IMR-90 (cell line): ENCODE results near the gene LSMEM2. TPM values are rescaled to one million over a fixed set of nuclear protein-coding genes. Genes with fewer than 3 reads are reported as not detected.

ENCODE experiments used
- ATAC-seq: fragments of 200-7000 bp; cut with Tn5 transposase; 2 replicates; pipeline ENCODE4 v1.9.1; 2020; ENCODE audit warnings: low read depth, mild to moderate bottlenecking, moderate library complexity
- BruUV-seq: library from RNA; stranded (reverse); fragments of 400-500 nt; replicated peaks from 2 replicates; lab custom pipeline; 2021; lab: Mats Ljungman, UMichigan
- CTCF ChIA-PET: fragments of 300-600 bp; formaldehyde crosslinking; extraction: SDS; loops from one replicate; lab custom pipeline; 2021; ENCODE audit warnings: antibody characterized with exemption; lab: Yijun Ruan, JAX
- POLR2A ChIA-PET: fragments of 300-600 bp; sonication (Branson Sonifier 250); formaldehyde crosslinking; loops from one replicate; lab custom pipeline; 2022; ENCODE audit warnings: antibody characterized with exemption; ENCODE audit not compliant: unreplicated experiment; lab: Charles Lee
- DNase-seq: peaks from one replicate; pipeline ENCODE4 v3.0.0; 2013
- H2AFZ ChIP-seq: replicated peaks from 2 replicates; pipeline ENCODE3; 2013; ENCODE audit warnings: low read length, mild to moderate bottlenecking; ENCODE audit not compliant: poor library complexity
- H2AK5ac ChIP-seq: 2 replicates; pipeline ENCODE4 v1.6.1; 2013; ENCODE audit warnings: low read depth, low read length, inconsistent platforms
- H2AK9ac ChIP-seq: replicated peaks from 2 replicates; pipeline ENCODE3; 2013; ENCODE audit warnings: mild to moderate bottlenecking, low read depth, low read length, moderate library complexity; ENCODE audit not compliant: poor library complexity
- H2BK120ac ChIP-seq: 2 replicates; pipeline ENCODE4 v1.6.1; 2013; ENCODE audit warnings: low read depth, low read length, inconsistent platforms
- H2BK15ac ChIP-seq: 3 replicates; pipeline ENCODE4 v1.6.1; 2013; ENCODE audit warnings: low read depth, low read length, inconsistent platforms
- H2BK20ac ChIP-seq: 2 replicates; pipeline ENCODE4 v1.6.1; 2013; ENCODE audit warnings: low read depth, mild to moderate bottlenecking, inconsistent platforms, low read length, moderate library complexity
- H2BK5ac ChIP-seq: 2 replicates; pipeline ENCODE4 v1.6.1; 2013; ENCODE audit warnings: mild to moderate bottlenecking, low read depth, low read length, inconsistent platforms; ENCODE audit not compliant: poor library complexity, severe bottlenecking
- H3K14ac ChIP-seq: replicated peaks from 2 replicates; pipeline ENCODE4 v1.6.1; 2013; ENCODE audit warnings: low read depth, low read length, inconsistent platforms
- H3K18ac ChIP-seq: 2 replicates; pipeline ENCODE4 v1.6.1; 2013; ENCODE audit warnings: low read depth, low read length, control low read depth
- H3K23ac ChIP-seq: 2 replicates; pipeline ENCODE4 v1.6.1; 2013; ENCODE audit warnings: low read depth, low read length, inconsistent platforms
- H3K27ac ChIP-seq: 2 replicates; pipeline ENCODE4 v1.5.1; 2013; ENCODE audit warnings: mild to moderate bottlenecking, control low read depth, low read length; ENCODE audit not compliant: insufficient read depth
- H3K27me3 ChIP-seq: 2 replicates; pipeline ENCODE4 v1.6.1; 2013; ENCODE audit warnings: low read length; ENCODE audit not compliant: control insufficient read depth, insufficient read depth
- H3K36me3 ChIP-seq: 2 replicates; pipeline ENCODE4 v1.6.1; 2013; ENCODE audit warnings: low read length, mixed read lengths; ENCODE audit not compliant: control insufficient read depth, insufficient read depth
- H3K4ac ChIP-seq: 2 replicates; pipeline ENCODE4 v1.6.1; 2013; ENCODE audit warnings: low read depth, low read length, inconsistent platforms
- H3K4me1 ChIP-seq: 2 replicates; pipeline ENCODE4 v1.6.1; 2013; ENCODE audit warnings: low read length, mixed read lengths; ENCODE audit not compliant: control insufficient read depth, insufficient read depth
- H3K4me2 ChIP-seq: 2 replicates; pipeline ENCODE4 v1.6.1; 2013; ENCODE audit warnings: low read depth, mild to moderate bottlenecking, control low read depth, low read length, moderate library complexity
- H3K4me3 ChIP-seq: 2 replicates; pipeline ENCODE4 v1.5.1; 2013; ENCODE audit warnings: low read depth, mild to moderate bottlenecking, control low read depth, low read length, moderate library complexity; ENCODE audit not compliant: insufficient read depth
- H3K56ac ChIP-seq: 2 replicates; pipeline ENCODE4 v1.6.1; 2013; ENCODE audit warnings: low read length, inconsistent platforms; ENCODE audit not compliant: insufficient read depth; ENCODE audit errors: extremely low read depth
- H3K79me1 ChIP-seq, 2 experiments: 2 replicates each; pipeline ENCODE4 v1.6.1; 2013; ENCODE audit warnings: low read length in 2 of 2, inconsistent platforms in 1 of 2, low read depth in 1 of 2
- H3K9ac ChIP-seq: 2 replicates; pipeline ENCODE4 v1.6.1; 2013; ENCODE audit warnings: low read depth, low read length, control low read depth
- H3K9me1 ChIP-seq: 2 replicates; pipeline ENCODE4 v1.6.1; 2013; ENCODE audit warnings: low read length, inconsistent platforms; ENCODE audit not compliant: insufficient read depth
- H3K9me3 ChIP-seq: 2 replicates; pipeline ENCODE4 v1.6.1; 2013; ENCODE audit warnings: low read length; ENCODE audit not compliant: control insufficient read depth, insufficient read depth
- H4K20me1 ChIP-seq: 2 replicates; pipeline ENCODE4 v1.6.1; 2013; ENCODE audit warnings: low read length, inconsistent platforms; ENCODE audit not compliant: insufficient read depth
- H4K5ac ChIP-seq: 2 replicates; pipeline ENCODE4 v1.6.1; 2013; ENCODE audit warnings: mild to moderate bottlenecking, low read depth, low read length, control low read depth
- H4K8ac ChIP-seq, 2 experiments: 2 replicates each; pipeline ENCODE4 v1.6.1; 2013; ENCODE audit warnings: low read depth in 2 of 2, low read length in 2 of 2, control low read depth in 1 of 2, inconsistent platforms in 1 of 2
- H4K91ac ChIP-seq: 2 replicates; pipeline ENCODE4 v1.6.1; 2013; ENCODE audit warnings: low read depth, low read length, inconsistent platforms; ENCODE audit not compliant: insufficient read depth
- BHLHE40 ChIP-seq: fragments of 150-350 bp; IDR thresholded peaks from 2 replicates; pipeline ENCODE4 v1.6.1; 2016; ENCODE audit warnings: mild to moderate bottlenecking, low read depth, low read length
- CEBPB ChIP-seq: IDR thresholded peaks from 2 replicates; pipeline ENCODE4 v1.6.1; 2012; ENCODE audit warnings: low read depth, low read length, improper control_type of control experiment
- CHD1 ChIP-seq: IDR thresholded peaks from 2 replicates; pipeline ENCODE4 v1.6.1; 2012; ENCODE audit warnings: low read depth, low read length, improper control_type of control experiment
- CTCF ChIP-seq: conservative IDR thresholded peaks from 2 replicates; pipeline ENCODE4 v1.5.1; 2012; ENCODE audit warnings: mild to moderate bottlenecking, low read depth, low read length, improper control_type of control experiment
- ELK1 ChIP-seq: fragments of 150-350 bp; IDR thresholded peaks from 2 replicates; pipeline ENCODE4 v1.6.1; 2016; ENCODE audit warnings: low read depth, mild to moderate bottlenecking, low read length, moderate library complexity, borderline replicate concordance
- FOS ChIP-seq: fragments of 150-350 bp; IDR thresholded peaks from 2 replicates; pipeline ENCODE4 v1.6.1; 2016; ENCODE audit warnings: low read depth, low read length
- MAFK ChIP-seq: IDR thresholded peaks from 2 replicates; pipeline ENCODE4 v1.6.1; 2012; ENCODE audit warnings: low read depth, low read length, improper control_type of control experiment
- MAZ ChIP-seq: IDR thresholded peaks from 2 replicates; pipeline ENCODE4 v1.6.1; 2012; ENCODE audit warnings: low read depth, mild to moderate bottlenecking, low read length, improper control_type of control experiment, moderate library complexity, borderline replicate concordance
- MXI1 ChIP-seq: IDR thresholded peaks from 2 replicates; pipeline ENCODE4 v1.6.1; 2012; ENCODE audit warnings: low read depth, mild to moderate bottlenecking, low read length, moderate library complexity, borderline replicate concordance
- NFE2L2 ChIP-seq: fragments of 150-350 bp; IDR thresholded peaks from 2 replicates; pipeline ENCODE4 v1.6.1; 2016; ENCODE audit warnings: low read depth, mild to moderate bottlenecking, low read length
- POLR2A ChIP-seq: IDR thresholded peaks from 2 replicates; pipeline ENCODE4 v1.6.1; 2012; ENCODE audit warnings: mild to moderate bottlenecking, low read depth, low read length
- RAD21 ChIP-seq: IDR thresholded peaks from 2 replicates; pipeline ENCODE4 v1.6.1; 2012; ENCODE audit warnings: low read length, improper control_type of control experiment
- RCOR1 ChIP-seq: IDR thresholded peaks from 2 replicates; pipeline ENCODE4 v1.6.1; 2012; ENCODE audit warnings: mild to moderate bottlenecking, low read length, improper control_type of control experiment; ENCODE audit not compliant: insufficient replicate concordance
- SMC3 ChIP-seq: fragments of 150-350 bp; IDR thresholded peaks from 2 replicates; pipeline ENCODE4 v1.6.1; 2016; ENCODE audit warnings: low read depth, mild to moderate bottlenecking, antibody characterized with exemption, low read length, moderate library complexity
- USF2 ChIP-seq: fragments of 150-350 bp; IDR thresholded peaks from 2 replicates; pipeline ENCODE4 v1.6.1; 2017; ENCODE audit warnings: mild to moderate bottlenecking, antibody characterized with exemption, low read length, low read depth
- WGBS, 2 experiments: methylation state at CpG; one replicate each; pipeline versions ENCODE4 v1.1.5 to v1.1.7; 2013; ENCODE audit warnings: missing lambda C conversion rate in 2 of 2; ENCODE audit not compliant: insufficient read length in 1 of 2; ENCODE audit errors: extremely low coverage in 2 of 2; 5-methylcytosine and 5-hydroxymethylcytosine counted together
- dilution Hi-C: fragments of 300-500 bp; cut with HindIII; formaldehyde crosslinking; loops from one replicate; pipeline ENCODE4 v1.14.3; 2018; ENCODE audit warnings: low sequenced_read_pairs; ENCODE audit not compliant: unreplicated experiment
- in situ Hi-C: fragments of 300-500 bp; cut with MboI; formaldehyde crosslinking; loops from 3 replicates; pipeline ENCODE4 v1.14.3; 2019; ENCODE audit warnings: low sequenced_read_pairs, inconsistent platforms, mixed read lengths
- intact Hi-C: fragments of 100-400 bp; cut with micrococcal nuclease; formaldehyde crosslinking; loops from 2 replicates; pipeline ENCODE4 v1.10.0; 2022
- polyA plus RNA-seq, 3 experiments: library from polyadenylated mRNA; depleted of rRNA; stranded (reverse); fragments of >200 nt; gene quantifications; 2 replicates each; pipeline ENCODE4 v1.2.3, GENCODE V29; 2012; ENCODE audit warnings: low replicate concordance in 1 of 3
- total RNA-seq: library from RNA; depleted of rRNA; stranded (reverse); fragments of >200 nt; gene quantifications from 2 replicates; pipeline ENCODE4 v1.2.3, GENCODE V29; 2012

The LSMEM2 gene
- total and polyA plus RNA-seq, 2 of the 4 experiments (the other 2 are of a cell fraction), result under 0.01 TPM; not detected in 1

GRCh38 chr3:50320853-50321335 is 42.0 kb downstream of the LSMEM2 start:
- Histone ChIP-seq H3K9me3 (no peaks in the 10 kb centered on the region), H4K5ac (peak overlapping the region; percentile 17), H2AK9ac (peak overlapping the region; percentile 91), H2AFZ (peak overlapping the region; percentile 95), H3K23ac (peak overlapping the region; percentile 93), H3K9me1 (peaks cover 18% of the 10 kb centered on the region), H3K27me3 (no peaks in the 10 kb centered on the region), H3K79me1 (peaks cover 26 to 56% of the 10 kb centered on the region in 2 experiments), H4K8ac (peak overlapping the region; percentile 20 to 74), H2BK5ac (peak overlapping the region; percentile 98), H2BK20ac (no peak overlapping the region), H3K56ac (peak overlapping the region; percentile 90), H3K27ac (peak overlapping the region; percentile 98), H2BK120ac (peak overlapping the region; percentile 54; the same call in 1 of the 2 replicates), H3K4me1 (peaks cover 25% of the 10 kb centered on the region), H3K36me3 (peaks cover 38% of the 10 kb centered on the region), H3K14ac (peak overlapping the region; percentile 88), H3K18ac (peak overlapping the region; percentile 31; the same call in 1 of the 2 replicates), H3K4me3 (peak overlapping the region; percentile 58), H2BK15ac (no peak overlapping the region; the same call in 2 of the 3 replicates), H2AK5ac (peak overlapping the region; percentile 82), H4K20me1 (peaks cover 14% of the 10 kb centered on the region; the same call in 1 of the 2 replicates), H3K4ac (peak overlapping the region; percentile 87), H4K91ac (peak overlapping the region; percentile 79), H3K4me2 (peak overlapping the region; percentile 96), H3K9ac (peak overlapping the region; percentile 87)
- peak; percentile 75 for ATAC-seq
- dilution Hi-C loops (no loop called here), intact Hi-C loops (loop anchor here (5.0 kb wide), 1 partner anchor 59 kb away; no protein-coding TSS in a partner anchor), in situ Hi-C loops (no loop called here)
- ChIA-PET CTCF (no interaction called here), POLR2A (interaction anchor here (0.6 kb wide), 1 partner anchor 26 kb away, joined by 10 read pairs; no protein-coding TSS in a partner anchor)
- no TSS peak for BruUV-seq
- WGBS, 2 experiments, result 0% methylated on average over 14 of the region's 45 CpGs; no CpG with 5 or more reads in 1 of the 2 experiments
- peak; percentile 55 for DNase-seq
- TF ChIP-seq RAD21 (no peak), CEBPB (no peak), POLR2A (no peak), FOS (no peak), ELK1 (no peak), CTCF (no peak), BHLHE40 (no peak), RCOR1 (no peak), MXI1 (peak; percentile 91), MAFK (no peak), CHD1 (no peak), NFE2L2 (no peak), MAZ (peak; percentile 82; the same call in 1 of the 2 replicates), SMC3 (no peak), USF2 (peak; percentile 83)
